HepG2 (cell line): Measurements from ENCODE around the gene UBE2QL1. TPM values are rescaled to one million over a fixed set of nuclear protein-coding genes. Genes with fewer than 3 reads are reported as not detected.

ENCODE experiments used
- ATAC-seq: fragments of 200-7000 bp; cut with Tn5 transposase; 3 replicates; pipeline ENCODE4 v1.9.1; 2020; ENCODE audit warnings: mild to moderate bottlenecking, moderate library complexity
- BruUV-seq: library from RNA; stranded (reverse); fragments of 400-500 nt; replicated peaks from 2 replicates; lab custom pipeline; 2021; lab: Mats Ljungman, UMichigan
- CTCF ChIA-PET: fragments of 300-600 bp; formaldehyde crosslinking; extraction: SDS; loops from one replicate; lab custom pipeline; 2021; ENCODE audit warnings: low total read pairs, inconsistent platforms, low intra/inter-chr PET ratio; lab: Yijun Ruan, JAX
- POLR2A ChIA-PET: fragments of 350-600 bp; sonication (Branson Sonifier 250); formaldehyde crosslinking; loops from one replicate; lab custom pipeline; 2020; ENCODE audit warnings: antibody characterized with exemption, inconsistent platforms; lab: Yijun Ruan, JAX
- DNase-seq: peaks from one replicate; pipeline ENCODE4 v3.0.0-alpha.2; 2015; ENCODE audit warnings: low spot score
- FAIRE-seq: peaks from 3 replicates; lab custom pipeline; 2011; peaks lifted over from hg19 to GRCh38; lab: Jason Lieb, UNC
- H2AFZ ChIP-seq: one replicate; pipeline ENCODE4 v1.6.1; 2011; ENCODE audit warnings: low read length, inconsistent platforms
- H3K27ac ChIP-seq: fragments of 300-600 bp; 3 replicates; pipeline ENCODE4 v1.8.0; 2011; ENCODE audit warnings: mixed run types, mild to moderate bottlenecking, mixed read lengths, low read length, inconsistent platforms; ENCODE audit not compliant: insufficient read depth; ENCODE audit errors: extremely low read length
- H3K27me3 ChIP-seq, 2 experiments: fragments of 200-600 bp in 1 of 2; 2 replicates in 1 of 2; 3 replicates in 1 of 2; pipeline versions ENCODE4 v1.6.0 to v1.8.0; 2011; ENCODE audit warnings: low read length in 2 of 2, mild to moderate bottlenecking in 2 of 2, moderate library complexity in 2 of 2, inconsistent platforms in 1 of 2; ENCODE audit not compliant: insufficient read depth in 2 of 2, control insufficient read depth in 1 of 2
- H3K36me3 ChIP-seq, 2 experiments: fragments of 200-600 bp in 1 of 2; replicated peaks in 1 of 2; 2 replicates in 1 of 2; 3 replicates in 1 of 2; pipeline versions ENCODE4 v1.5.1 to v1.8.0; 2011; ENCODE audit warnings: low read length in 2 of 2, inconsistent platforms in 1 of 2; ENCODE audit not compliant: insufficient read depth in 2 of 2, control insufficient read depth in 1 of 2
- H3K4me1 ChIP-seq: 2 replicates; pipeline ENCODE4 v1.5.1; 2012; ENCODE audit warnings: low read length, inconsistent platforms; ENCODE audit not compliant: insufficient read depth
- H3K4me2 ChIP-seq: 2 replicates; pipeline ENCODE4 v1.6.0; 2011; ENCODE audit warnings: low read depth, low read length, inconsistent platforms
- H3K4me3 ChIP-seq, 3 experiments: fragments of 200-600 bp in 1 of 3; sonication (generic), shearing (Covaris generic) in 1 of 3; replicated peaks in 1 of 3; 2 replicates each; pipeline ENCODE4 v1.5.1; 2011 to 2016; ENCODE audit warnings: low read length in 3 of 3, inconsistent platforms in 2 of 3, low read depth in 2 of 3, mild to moderate bottlenecking in 2 of 3, control low read depth in 1 of 3, mixed read lengths in 1 of 3; ENCODE audit not compliant: insufficient read depth in 1 of 3
- H3K79me2 ChIP-seq: one replicate; pipeline ENCODE4 v1.6.1; 2011; ENCODE audit warnings: low read length, inconsistent platforms; ENCODE audit not compliant: insufficient read depth
- H3K9ac ChIP-seq: 2 replicates; pipeline ENCODE4 v1.6.0; 2011; ENCODE audit warnings: mild to moderate bottlenecking, low read depth, low read length, inconsistent platforms; ENCODE audit not compliant: insufficient read depth
- H3K9me3 ChIP-seq: 2 replicates; pipeline ENCODE4 v1.5.1; 2012; ENCODE audit warnings: mild to moderate bottlenecking, low read length
- H4K20me1 ChIP-seq: 2 replicates; pipeline ENCODE4 v1.6.0; 2011; ENCODE audit warnings: inconsistent platforms, mild to moderate bottlenecking, low read length, moderate library complexity; ENCODE audit not compliant: insufficient read depth
- ATF5 ChIP-seq: sonication (generic); formaldehyde crosslinking; IDR thresholded peaks from 2 replicates; pipeline ENCODE4 v1.4.0; 2020; ENCODE audit warnings: mild to moderate bottlenecking, low read depth, missing genetic modification reagents
- CENPX ChIP-seq: sonication (generic); formaldehyde crosslinking; IDR thresholded peaks from 2 replicates; pipeline ENCODE4 v1.9.0; 2021; ENCODE audit warnings: mild to moderate bottlenecking, missing genetic modification reagents, moderate library complexity
- CSRNP2 ChIP-seq: sonication (generic); formaldehyde crosslinking; conservative IDR thresholded peaks from 2 replicates; pipeline ENCODE4 v1.8.0; 2022; ENCODE audit warnings: low read depth, missing genetic modification reagents
- HDAC2 ChIP-seq: sonication (generic); formaldehyde crosslinking; IDR thresholded peaks from 2 replicates; pipeline ENCODE4 v1.4.0; 2020; ENCODE audit warnings: missing genetic modification reagents
- KAT7 ChIP-seq: IDR thresholded peaks from 2 replicates; pipeline ENCODE4 v1.6.1; 2018; ENCODE audit warnings: borderline replicate concordance, missing compliant biosample characterization
- SCMH1 ChIP-seq: sonication (generic); formaldehyde crosslinking; IDR thresholded peaks from 2 replicates; pipeline ENCODE4 v1.9.0; 2021; ENCODE audit warnings: missing genetic modification reagents, mild to moderate bottlenecking, borderline replicate concordance
- SMAD9 ChIP-seq: sonication (generic); formaldehyde crosslinking; IDR thresholded peaks from 2 replicates; pipeline ENCODE4 v1.5.1; 2020; ENCODE audit warnings: mild to moderate bottlenecking, missing genetic modification reagents
- ZBTB3 ChIP-seq: sonication (generic); formaldehyde crosslinking; IDR thresholded peaks from 2 replicates; pipeline ENCODE4 v1.4.0; 2020; ENCODE audit warnings: low read depth, mild to moderate bottlenecking, moderate library complexity, missing genetic modification reagents, borderline replicate concordance
- ZNF207 ChIP-seq: fragments of 450-650 bp; IDR thresholded peaks from 2 replicates; pipeline ENCODE4 v1.6.1; 2016; ENCODE audit warnings: antibody characterized with exemption, borderline replicate concordance
- ZNF343 ChIP-seq: sonication (generic); formaldehyde crosslinking; IDR thresholded peaks from 2 replicates; pipeline ENCODE4 v1.4.0; 2020; ENCODE audit warnings: mild to moderate bottlenecking, missing genetic modification reagents
- ZNF362 ChIP-seq: sonication (generic); formaldehyde crosslinking; IDR thresholded peaks from 2 replicates; pipeline ENCODE4 v1.4.0; 2020; ENCODE audit warnings: missing genetic modification reagents, mild to moderate bottlenecking, borderline replicate concordance
- ZNF367 ChIP-seq: sonication (generic); formaldehyde crosslinking; IDR thresholded peaks from 2 replicates; pipeline ENCODE4 v1.4.0; 2020; ENCODE audit warnings: missing genetic modification reagents, borderline replicate concordance
- ZNF530 ChIP-seq: sonication (generic); formaldehyde crosslinking; IDR thresholded peaks from 2 replicates; pipeline ENCODE4 v1.5.0; 2020; ENCODE audit warnings: low read depth, mild to moderate bottlenecking, missing genetic modification reagents
- ZNF564 ChIP-seq: sonication (generic); formaldehyde crosslinking; IDR thresholded peaks from 2 replicates; pipeline ENCODE4 v1.8.1; 2023; ENCODE audit warnings: mild to moderate bottlenecking, missing genetic modification reagents
- ZNF570 ChIP-seq: sonication (generic); formaldehyde crosslinking; IDR thresholded peaks from 2 replicates; pipeline ENCODE4 v1.4.0; 2020; ENCODE audit warnings: mild to moderate bottlenecking, missing genetic modification reagents, borderline replicate concordance
- ZNF710 ChIP-seq: sonication (generic); formaldehyde crosslinking; IDR thresholded peaks from 2 replicates; pipeline ENCODE4 v1.5.0; 2020; ENCODE audit warnings: mild to moderate bottlenecking, missing genetic modification reagents, borderline replicate concordance
- ZNF790 ChIP-seq: sonication (generic); formaldehyde crosslinking; IDR thresholded peaks from 2 replicates; pipeline ENCODE4 v1.8.0; 2022; ENCODE audit warnings: missing genetic modification reagents, mild to moderate bottlenecking, borderline replicate concordance
- WGBS: methylation state at CpG from one replicate; pipeline ENCODE4 v1.1.6; 2017; ENCODE audit warnings: low lambda C conversion rate; 5-methylcytosine and 5-hydroxymethylcytosine counted together
- in situ Hi-C: cut with HindIII; loops from 2 replicates; pipeline ENCODE4 v1.10.0; 2017; ENCODE audit warnings: low pct_unique_long_range_greater_than_20kb; ENCODE audit not compliant: extremely low pct_ligation_motif_present
- intact Hi-C: fragments of 100-400 bp; cut with micrococcal nuclease; formaldehyde crosslinking; loops from one replicate; pipeline ENCODE4 v1.10.0; 2022; ENCODE audit not compliant: unreplicated experiment
- polyA plus RNA-seq, 8 experiments: library from polyadenylated mRNA; depleted of rRNA in 3 of 8; stranded (reverse) in 7 of 8; unstranded in 1 of 8; fragments of >200 nt; fragmentation: Illumina TruSeq in 4 of 8; extraction: Trizol in 4 of 8; gene quantifications; 2 replicates each; pipeline versions ENCODE4 v1.2.1 to v1.2.3, GENCODE V29; 2011 to 2016; ENCODE audit warnings: low read depth in 4 of 8, missing spikeins in 1 of 8, mixed read lengths in 1 of 8; ENCODE audit not compliant: insufficient read depth in 1 of 8
- total RNA-seq, 5 experiments: library from RNA; depleted of rRNA; stranded (reverse); fragments of >200 nt; fragmentation: Illumina TruSeq; extraction: Trizol; gene quantifications; 2 replicates each; pipeline ENCODE4 v1.2.3, GENCODE V29; 2016; ENCODE audit warnings: low read depth in 1 of 5

The UBE2QL1 gene
- total and polyA plus RNA-seq, 2 of the 13 experiments (the other 11 are each of a cell fraction or from before 2014, with no cell fraction given) = not detected

- no peak for DNase-seq
- Histone ChIP-seq H3K79me2 (no peaks in the 10 kb centered on the region), H3K4me3 (no peak overlapping the region), H3K27ac (no peak overlapping the region), H3K4me2 (no peak overlapping the region), H3K9me3 (no peaks in the 10 kb centered on the region), H2AFZ (no peak overlapping the region), H3K9ac (no peak overlapping the region), H4K20me1 (0 out of 2 replicates have a peak, but pooled peaks cover 2% of the 10 kb centered on the region), H3K4me1 (no peaks in the 10 kb centered on the region), H3K36me3 (no peaks in the 10 kb centered on the region), H3K27me3 (peaks cover 3 to 10% of the 10 kb centered on the region in 2 experiments; a peak in 4 of 5 replicates)
- WGBS = 10% methylated on average over 6 of the region's 6 CpGs
- in situ Hi-C loops (loop anchor here (10.0 kb wide), 1 partner anchor 937 kb away; no protein-coding TSS in a partner anchor), intact Hi-C loops (loop anchor here (10.0 kb wide), 1 partner anchor 547 kb away; no protein-coding TSS in a partner anchor)
- TF ChIP-seq ZNF367 (CRISPR knock-in tag) = no peak
- TF ChIP-seq CENPX (CRISPR knock-in tag) = no peak
- TF ChIP-seq CSRNP2 (CRISPR knock-in tag) = no peak
- no peak for TF ChIP-seq ATF5 (CRISPR knock-in tag)
- no peak for TF ChIP-seq ZBTB3
- no peak for TF ChIP-seq HDAC2 (CRISPR knock-in tag)
- TF ChIP-seq ZNF207 = no peak
- TF ChIP-seq ZNF790 (CRISPR knock-in tag) = no peak
- TF ChIP-seq ZNF570 = no peak
- no peak for TF ChIP-seq KAT7 (CRISPR knock-in tag)
- no peak for TF ChIP-seq ZNF343 (CRISPR knock-in tag)
- no peak for TF ChIP-seq SMAD9
- no peak for TF ChIP-seq ZNF710 (CRISPR knock-in tag)
- no peak for TF ChIP-seq SCMH1
- TF ChIP-seq ZNF530 (CRISPR knock-in tag) = no peak
- TF ChIP-seq ZNF362 (CRISPR knock-in tag) = no peak
- TF ChIP-seq ZNF564 (CRISPR knock-in tag) = no peak
- FAIRE-seq = no peak
- ChIA-PET POLR2A (no interaction called here), CTCF (no interaction called here)
- BruUV-seq = no TSS peak
- no peak for ATAC-seq
Measured at GRCh38 chr5:6431214-6432195, 17.2 kb upstream of the UBE2QL1 start.
